Measurements from ENCODE around the gene GALNT2. TPM values are rescaled to one million over a fixed set of nuclear protein-coding genes. Genes with fewer than 3 reads are reported as not detected.

The GALNT2 gene
- total and polyA plus RNA-seq, 9 of the 15 experiments (the other 6 are each of a cell fraction or from before 2014, with no cell fraction given), result 1.6 to 106 (median 51.9) TPM

GRCh38 chr1:230152999-230153398 lies 86.0 kb downstream of the GALNT2 start (continued):
- TF ChIP-seq ZBTB9 (CRISPR knock-in tag; IDR thresholded peaks at IDR 0.05) (no peak), RB1 (IDR thresholded peaks at IDR 0.05; ENCODE audit: low read depth) (no peak), EP300 (IDR thresholded peaks at IDR 0.05; ENCODE audit: low read length) (0 out of 2 replicates have a peak, but pooled peaks have one; percentile 32), KDM2B (CRISPR knock-in tag; IDR thresholded peaks at IDR 0.05) (no peak), BRD4 (IDR thresholded peaks at IDR 0.05) (no peak), ARID3A (IDR thresholded peaks at IDR 0.05; ENCODE audit: borderline replicate concordance, low read depth, low read length) (peak; percentile 49; the same call in 1 of the 2 replicates), SUPT5H (IDR thresholded peaks at IDR 0.05) (no peak)

GRCh38 chr1:230153641-230154296 lies 86.7 kb downstream of the GALNT2 start:
- in situ Hi-C loops (cut with MboI), result no loop called here
- H4K20me1 ChIP-seq (replicated peaks; ENCODE audit: control insufficient read depth, insufficient read depth, low read length), result no peaks in the 10 kb centered on the region
- peaks cover 98% of the 10 kb centered on the region for H3K79me2 ChIP-seq (ENCODE audit: control insufficient read depth, insufficient read depth, low read length)
- no peak for DNase-seq (ENCODE audit: extremely low read depth in 1 of 4, low spot score in 3 of 4)
- H3K27me3 ChIP-seq (ENCODE audit: control insufficient read depth in 2 of 2, insufficient read depth in 2 of 2, low read length in 2 of 2), result no peaks in the 10 kb centered on the region
- WGBS (ENCODE audit: insufficient coverage, low coverage, missing lambda C conversion rate), result 60% methylated on average over 11 of the region's 11 CpGs
- H3K9me3 ChIP-seq (replicated peaks; ENCODE audit: control insufficient read depth, insufficient read depth, low read depth, low read length), result no peaks in the 10 kb centered on the region
- intact Hi-C loops (cut with micrococcal nuclease), result loop anchor here (10.0 kb wide), 1 partner anchor 599 kb away; the partner anchor contains the start of gene ABCB10
- BruUV-seq (replicated peaks), result no TSS peak
- no peak overlapping the region for H3K4me3 ChIP-seq
- no peaks in the 10 kb centered on the region for H3K9me1 ChIP-seq (ENCODE audit: control insufficient read depth, insufficient read depth, low read length)
- POLR2A ChIA-PET, result interaction anchor here (1.0 to 2.0 kb wide), 3 partner anchors 8 to 18 kb away, joined by 4 to 10 read pairs (median 6); no protein-coding TSS in a partner anchor
- CTCF ChIA-PET (ENCODE audit: low intra/inter-chr PET ratio), result no interaction called here
- FAIRE-seq, result no peak
- no peak overlapping the region for H2AFZ ChIP-seq (ENCODE audit: low read depth, low read length)
- peaks cover 66 to 90% of the 10 kb centered on the region in 2 experiments for H3K4me1 ChIP-seq (replicated peaks in 1 of 2; ENCODE audit: control insufficient read depth in 2 of 2, insufficient read depth in 2 of 2, low read length in 2 of 2)
- H3K9ac ChIP-seq (ENCODE audit: insufficient read depth in 1 of 2, low read depth in 2 of 2, low read length in 2 of 2), result peak overlapping the region in 1 of 2 experiments; percentile 73; a peak in 1 of 4 replicates
- H3K4me2 ChIP-seq (ENCODE audit: insufficient read depth, low read length), result no peak overlapping the region
- peak overlapping the region; percentile 31; the same call in 1 of the 3 replicates for H3K27ac ChIP-seq (ENCODE audit: extremely low read depth, low read depth, low read length)
- H3K36me3 ChIP-seq (ENCODE audit: control insufficient read depth, insufficient read depth, low read length), result peaks cover 6% of the 10 kb centered on the region; the same call in 1 of the 3 replicates
- no peak for ATAC-seq
- TF ChIP-seq POLR2B (IDR thresholded peaks at IDR 0.05; ENCODE audit: low read depth, partially characterized antibody) (no peak), CBX1 (IDR thresholded peaks at IDR 0.05; ENCODE audit: low read depth) (no peak), OTX1 (CRISPR knock-in tag; IDR thresholded peaks at IDR 0.05) (no peak), ZC3H4 (CRISPR knock-in tag; IDR thresholded peaks at IDR 0.05; ENCODE audit: borderline replicate concordance) (no peak), NELFE (IDR thresholded peaks at IDR 0.05; ENCODE audit: insufficient read depth, insufficient read length) (no peak), PKNOX1 (IDR thresholded peaks at IDR 0.05) (0 out of 2 replicates have a peak, but pooled peaks have one; percentile 4), POLR2H (tag; IDR thresholded peaks at IDR 0.05; ENCODE audit: low read depth) (no peak), KDM4B (IDR thresholded peaks at IDR 0.05; ENCODE audit: borderline replicate concordance in 2 of 2, low read depth in 1 of 2) (no peak), MTA3 (IDR thresholded peaks at IDR 0.05; ENCODE audit: borderline replicate concordance) (no peak), CBX3 (IDR thresholded peaks at IDR 0.05; ENCODE audit: borderline replicate concordance in 1 of 2, low read length in 2 of 2) (no peak), SNIP1 (IDR thresholded peaks at IDR 0.05; ENCODE audit: low read depth) (no peak), TRIM24 (IDR thresholded peaks at IDR 0.05) (no peak)

Measured in K562 (cell line).